Sigmoid colon (tissue), 7 donors: Measurements from ENCODE around the gene STAT5A. TPM values are rescaled to one million over a fixed set of nuclear protein-coding genes. Genes with fewer than 3 reads are reported as not detected.

Experiments
- DNase-seq: peaks from one replicate; pipeline ENCODE4 v3.0.0-alpha.2; 2019
- H3K27ac ChIP-seq, 4 donors: fragments of 200-600 bp; sonication (generic); one replicate each; pipeline ENCODE4 v1.5.1; 2016 to 2019; ENCODE audit warnings: mild to moderate bottlenecking in 1 of 4
- H3K27me3 ChIP-seq, 3 donors: fragments of 200-600 bp; sonication (generic); one replicate each; pipeline ENCODE4 v1.5.1; 2019; ENCODE audit warnings: mild to moderate bottlenecking in 1 of 3
- H3K36me3 ChIP-seq, 4 donors: fragments of 200-600 bp; sonication (generic); one replicate each; pipeline ENCODE4 v1.5.1; 2016 to 2019
- H3K4me1 ChIP-seq, 4 donors: fragments of 200-600 bp; sonication (generic); one replicate each; pipeline ENCODE4 v1.5.1; 2017 to 2019
- H3K4me3 ChIP-seq, 4 donors: fragments of 200-600 bp; sonication (generic); one replicate each; pipeline ENCODE4 v1.5.1; 2017 to 2019; ENCODE audit warnings: mild to moderate bottlenecking in 2 of 4, moderate library complexity in 1 of 4
- H3K9me3 ChIP-seq, 4 donors: fragments of 200-600 bp in 3 of 4; sonication (generic) in 3 of 4; one replicate each; pipeline versions ENCODE4 v1.5.1 to v1.6.1; 2013 to 2019
- CTCF ChIP-seq, 4 experiments: fragments of 450-650 bp in 3 of 4; fragments of 200-600 bp in 1 of 4; IDR thresholded peaks; one replicate each; pipeline ENCODE4 v1.5.1; 2016 to 2019; ENCODE audit warnings: antibody characterized with exemption in 4 of 4, mild to moderate bottlenecking in 3 of 4, moderate library complexity in 2 of 4
- EP300 ChIP-seq, 4 donors: sonication (generic); formaldehyde crosslinking; IDR thresholded peaks; one replicate each; pipeline ENCODE4 v1.6.1; 2017; ENCODE audit warnings: antibody characterized with exemption in 4 of 4
- POLR2A ChIP-seq, 2 donors: fragments of 450-650 bp; IDR thresholded peaks; one replicate each; pipeline ENCODE4 v1.6.1; 2016; ENCODE audit warnings: antibody characterized with exemption in 2 of 2, mild to moderate bottlenecking in 2 of 2, moderate library complexity in 2 of 2
- POLR2AphosphoS5 ChIP-seq, 4 donors: sonication (generic); formaldehyde crosslinking; IDR thresholded peaks; one replicate each; pipeline ENCODE4 v1.6.1; 2017; ENCODE audit warnings: antibody characterized with exemption in 4 of 4
- WGBS, 2 donors: extraction: QIAGEN DNeasy Blood & Tissue Kit; methylation state at CpG; one replicate each; pipeline ENCODE4 v1.1.7; 2013; 5-methylcytosine and 5-hydroxymethylcytosine counted together
- intact Hi-C: fragments of 100-400 bp; cut with DNase I; formaldehyde crosslinking; loops from one replicate; pipeline ENCODE4 v1.15.1; 2023
- polyA plus RNA-seq, 3 donors: library from polyadenylated mRNA; stranded (reverse); fragments of 200-250 nt; gene quantifications; one replicate each; pipeline ENCODE4 v1.2.3, GENCODE V29; 2013
- total RNA-seq, 4 donors: library from RNA; depleted of rRNA; stranded (reverse); fragments of >200 nt; gene quantifications; one replicate each; pipeline ENCODE4 v1.1.0, GENCODE V29; 2016
- donor health status: healthy with polysubstance abuse.
- donor health status: Bipolar disorder and iron deficiency.
- donor health status: healthy.

STAT5A gene
- total and polyA plus RNA-seq, 7 donors: 7.4 to 91.0 (median 57.2) TPM

GRCh38 chr17:42333053-42333452 is 44.8 kb downstream of the STAT5A start:
- Histone ChIP-seq H3K27ac (no peak overlapping the region), H3K36me3 (peaks cover 46 to 97% (median 67%) of the 10 kb centered on the region in 4 donors), H3K4me3 (no peak overlapping the region), H3K27me3 (no peaks in the 10 kb centered on the region), H3K4me1 (peaks cover 0 to 20% (median 18%) of the 10 kb centered on the region in 4 donors), H3K9me3 (no peaks in the 10 kb centered on the region)
- WGBS, 2 donors: 72 to 78% methylated on average over 1 of the region's 1 CpG
- intact Hi-C loops: no loop called here
- TF ChIP-seq CTCF (IDR thresholded peaks at IDR 0.05): no peak
- no peak for TF ChIP-seq POLR2A (IDR thresholded peaks at IDR 0.05)
- DNase-seq: no peak

GRCh38 chr17:42334677-42335076 is 46.4 kb downstream of the STAT5A start:
- 94 to 95% methylated on average over 3 of the region's 3 CpGs for WGBS, 2 donors

GRCh38 chr17:42337442-42337841 is 49.1 kb downstream of the STAT5A start:
- no peak for DNase-seq
- H3K4me3 ChIP-seq: no peak overlapping the region
- no peaks in the 10 kb centered on the region for H3K4me1 ChIP-seq
- no peaks in the 10 kb centered on the region for H3K9me3 ChIP-seq
- no peak overlapping the region for H3K27ac ChIP-seq
- TF ChIP-seq POLR2A (IDR thresholded peaks at IDR 0.05) (no peak), POLR2AphosphoS5 (IDR thresholded peaks at IDR 0.05) (no peak), CTCF (IDR thresholded peaks at IDR 0.05) (no peak)
- WGBS, 2 donors: 61 to 80% methylated on average over 15 of the region's 15 CpGs
- intact Hi-C loops: no loop called here
- no peaks in the 10 kb centered on the region for H3K27me3 ChIP-seq
- H3K36me3 ChIP-seq: peaks cover 47 to 95% (median 72%) of the 10 kb centered on the region in 4 donors

More at GRCh38 chr17:42334677-42335076, 46.4 kb downstream of the STAT5A start:
- Histone ChIP-seq H3K36me3 (peaks cover 54 to 95% (median 78%) of the 10 kb centered on the region in 4 donors), H3K9me3 (no peaks in the 10 kb centered on the region), H3K4me1 (peaks cover 0 to 6% (median 4%) of the 10 kb centered on the region in 4 donors), H3K27me3 (no peaks in the 10 kb centered on the region), H3K4me3 (no peak overlapping the region), H3K27ac (no peak overlapping the region)
- DNase-seq: no peak
- TF ChIP-seq POLR2AphosphoS5 (IDR thresholded peaks at IDR 0.05): no peak
- no peak for TF ChIP-seq POLR2A (IDR thresholded peaks at IDR 0.05)
- TF ChIP-seq CTCF (IDR thresholded peaks at IDR 0.05): no peak
- TF ChIP-seq EP300 (IDR thresholded peaks at IDR 0.05): no peak
- intact Hi-C loops: no loop called here

- Histone ChIP-seq H3K9me3 (no peaks in the 10 kb centered on the region), H3K27ac (no peak overlapping the region), H3K27me3 (no peaks in the 10 kb centered on the region), H3K36me3 (peaks cover 40 to 95% (median 64%) of the 10 kb centered on the region in 4 donors), H3K4me1 (no peaks in the 10 kb centered on the region), H3K4me3 (no peak overlapping the region)
- TF ChIP-seq POLR2A (IDR thresholded peaks at IDR 0.05): no peak
- DNase-seq: no peak
- 82 to 85% methylated on average over 4 of the region's 4 CpGs for WGBS, 2 donors
- intact Hi-C loops: no loop called here
These were observed 50.2 kb downstream of the STAT5A start for GRCh38 chr17:42338427-42338985.

GRCh38 chr17:42339221-42339620 is 50.9 kb downstream of the STAT5A start:
- Histone ChIP-seq H3K4me1 (no peaks in the 10 kb centered on the region), H3K9me3 (no peaks in the 10 kb centered on the region), H3K27me3 (no peaks in the 10 kb centered on the region), H3K36me3 (peaks cover 43 to 95% (median 65%) of the 10 kb centered on the region in 4 donors), H3K27ac (no peak overlapping the region), H3K4me3 (no peak overlapping the region)
- intact Hi-C loops: no loop called here
- DNase-seq: peak; percentile 50
- TF ChIP-seq EP300 (IDR thresholded peaks at IDR 0.05) (no peak), CTCF (IDR thresholded peaks at IDR 0.05) (no peak), POLR2AphosphoS5 (IDR thresholded peaks at IDR 0.05) (no peak)
- WGBS, 2 donors: 93 to 96% methylated on average over 5 of the region's 5 CpGs
